Fibroblast of skin of scalp (primary cell): Measurements from ENCODE around the gene MORN5.
A peak's percentile ranks its signal among the peaks of the same experiment; 100 is the strongest.

Source experiments
- DNase-seq: peaks from one replicate; pipeline ENCODE4 v3.0.0-alpha.2; 2013

MORN5 gene

GRCh38 chr9:122218071-122218934, 58.6 kb downstream of the MORN5 start:
- DNase-seq: no peak

DNA sequence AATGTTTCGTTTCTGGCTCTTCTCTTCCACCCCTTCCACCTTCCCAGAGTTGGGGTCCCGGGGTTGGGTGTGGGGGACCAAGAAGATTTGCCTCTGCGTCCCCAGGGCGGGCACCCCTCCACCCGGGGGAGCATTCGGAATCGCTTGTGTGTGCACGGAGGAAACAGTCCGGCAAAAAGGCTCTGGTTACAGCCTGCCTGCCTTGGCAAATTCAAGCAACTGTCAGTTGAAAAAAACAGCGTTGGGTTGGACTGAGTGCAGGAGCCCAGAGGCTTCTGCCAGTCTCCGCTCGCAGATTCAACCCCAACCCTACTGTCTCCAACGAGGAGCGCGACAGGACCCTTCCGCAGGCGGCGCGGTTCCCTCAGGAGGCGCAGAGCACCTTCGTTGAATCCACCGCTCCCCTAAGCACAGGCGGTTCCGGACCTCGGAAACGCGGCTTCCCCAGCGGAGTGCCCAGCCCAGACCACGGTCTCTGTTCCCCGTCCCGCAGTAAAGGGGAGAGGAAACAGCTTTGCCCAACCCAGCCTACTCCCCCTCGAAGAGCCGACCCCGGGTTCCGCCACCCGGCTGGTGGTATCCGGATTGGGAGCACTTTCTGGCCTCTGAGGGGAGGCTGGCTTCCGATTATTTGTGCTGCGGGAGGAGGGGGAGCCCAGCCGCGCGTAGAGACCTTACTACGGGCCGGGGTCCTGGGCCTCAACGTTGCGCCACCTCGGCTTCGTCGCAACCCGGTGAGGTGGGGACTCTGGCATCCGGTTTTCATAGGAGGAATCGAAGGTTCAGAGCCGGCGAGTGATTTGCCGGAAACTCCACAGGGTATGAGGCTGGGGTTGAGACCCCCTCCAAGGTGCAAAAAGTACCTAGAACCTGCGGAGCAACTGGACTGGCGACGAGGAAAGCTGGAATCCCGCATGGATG, 59.5 kb downstream of the MORN5 start:
- no peak for DNase-seq

DNA sequence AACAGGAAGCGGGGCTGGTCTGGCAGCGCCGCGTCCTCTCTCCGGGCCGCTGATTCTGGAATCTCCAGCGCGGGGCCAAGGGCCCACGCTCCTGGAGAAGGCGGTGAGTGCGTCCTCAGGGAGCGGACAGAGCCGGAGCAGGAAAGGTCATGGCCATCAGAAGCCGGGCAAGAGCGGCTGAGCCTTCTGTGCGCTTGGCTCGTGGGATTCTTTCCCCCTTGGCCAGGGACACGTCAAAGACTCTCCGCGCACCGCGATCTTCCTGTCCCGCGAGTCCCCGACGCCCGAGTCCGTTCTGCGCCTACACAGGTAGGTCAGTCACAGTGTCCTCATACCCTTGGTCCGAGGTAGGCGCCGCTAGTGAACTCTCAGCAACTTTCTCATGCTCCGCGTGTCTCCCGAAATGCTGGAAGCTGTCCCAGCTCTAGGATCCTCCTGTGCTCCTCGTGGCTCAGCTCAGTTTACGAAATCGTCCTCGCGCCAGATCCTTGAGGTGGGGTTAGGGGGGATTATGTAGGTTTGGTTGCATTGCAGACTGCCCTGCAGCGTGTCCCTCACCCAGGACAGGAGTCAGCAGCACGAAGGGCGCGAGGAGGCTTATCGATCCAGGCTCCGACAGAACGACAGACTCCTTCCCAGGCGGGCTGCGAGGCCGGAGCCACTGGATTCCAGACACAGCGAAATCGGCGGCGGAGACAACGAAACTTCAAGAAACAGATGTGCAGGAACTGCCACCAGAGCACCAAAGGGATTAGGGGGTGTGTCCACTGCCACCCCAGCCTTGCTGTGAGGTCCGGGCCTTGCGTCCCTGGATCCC, 60.4 kb downstream of the MORN5 start:
- DNase-seq: no peak

- no peak for DNase-seq
Observed at GRCh38 chr9:122220673-122221182, 61.0 kb downstream of the MORN5 start.

DNA sequence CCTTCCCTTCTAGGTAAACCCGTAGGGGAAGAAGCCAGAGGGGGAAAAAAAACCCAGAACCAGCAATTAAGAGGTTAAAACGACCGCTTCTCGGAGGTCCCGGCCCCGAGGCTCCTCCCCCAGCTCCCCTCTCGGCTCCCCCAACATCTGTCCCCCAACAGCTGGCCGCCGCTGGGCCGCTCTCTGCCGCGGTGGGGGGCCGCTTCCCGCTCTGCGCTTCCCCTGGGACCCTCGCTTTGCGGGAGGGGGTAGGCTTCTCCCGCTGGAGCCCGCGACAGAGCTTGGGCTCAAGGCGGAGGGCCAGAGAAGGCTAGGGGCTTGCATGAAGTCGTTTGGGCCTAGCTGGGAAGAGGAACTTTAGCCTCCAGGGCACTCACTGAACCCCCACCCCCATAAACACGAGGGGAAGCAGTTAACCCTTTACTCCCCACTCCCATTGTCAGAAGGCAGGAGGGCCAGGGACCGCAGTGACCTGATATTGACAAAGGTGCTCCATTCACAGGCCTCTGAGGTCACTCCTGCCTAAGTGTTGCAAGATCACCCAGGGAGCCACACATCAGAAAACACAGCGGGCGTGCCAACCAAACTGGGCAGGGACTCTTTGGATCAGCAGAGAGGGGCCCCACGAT, 61.6 kb downstream of the MORN5 start:
- DNase-seq: no peak

- no peak for DNase-seq
Observed at GRCh38 chr9:122222791-122223190, 63.1 kb downstream of the MORN5 start.

- no peak for DNase-seq
Observed at GRCh38 chr9:122223435-122223834, 63.7 kb downstream of the MORN5 start.

DNA sequence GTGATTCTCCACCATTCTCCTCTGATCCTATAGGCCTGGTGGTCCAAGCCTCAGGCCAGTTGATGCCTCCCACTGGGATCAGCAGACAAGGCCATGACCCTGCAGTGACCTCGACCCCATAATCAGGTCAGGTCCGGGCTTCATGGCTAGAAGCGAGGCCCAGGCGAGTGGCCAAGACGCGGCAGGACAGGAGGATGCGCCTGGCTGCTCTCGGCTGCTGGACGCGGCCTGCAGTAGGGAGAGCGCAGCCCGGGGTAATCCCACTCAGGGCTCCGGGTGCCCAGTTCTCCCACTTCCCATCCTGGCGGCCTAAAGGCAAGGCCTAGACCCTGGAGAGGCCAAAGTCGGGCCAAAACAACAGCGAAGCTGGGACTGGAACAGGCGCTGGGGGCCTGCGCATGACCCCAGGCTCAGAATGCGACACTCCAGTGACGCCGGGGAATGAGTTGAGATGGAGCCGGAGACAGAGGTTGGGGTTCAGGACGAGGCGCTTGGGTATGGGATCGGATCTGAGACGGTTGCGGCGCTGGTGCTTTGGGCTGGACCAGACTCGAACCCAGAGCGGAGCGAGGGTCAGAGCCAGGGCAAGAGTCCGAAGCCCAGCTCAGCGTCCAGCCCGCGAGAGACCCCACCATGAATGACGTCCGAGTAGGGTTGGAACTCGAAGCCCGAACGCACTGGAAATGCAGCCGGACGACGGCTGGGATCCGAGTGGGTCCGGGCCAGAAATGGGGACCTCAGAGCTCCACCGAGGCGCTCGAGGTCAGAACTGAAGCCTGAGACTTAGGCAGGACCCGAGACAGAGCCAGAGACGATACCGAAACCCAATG, 65.8 kb downstream of the MORN5 start:
- DNase-seq: no peak

DNA sequence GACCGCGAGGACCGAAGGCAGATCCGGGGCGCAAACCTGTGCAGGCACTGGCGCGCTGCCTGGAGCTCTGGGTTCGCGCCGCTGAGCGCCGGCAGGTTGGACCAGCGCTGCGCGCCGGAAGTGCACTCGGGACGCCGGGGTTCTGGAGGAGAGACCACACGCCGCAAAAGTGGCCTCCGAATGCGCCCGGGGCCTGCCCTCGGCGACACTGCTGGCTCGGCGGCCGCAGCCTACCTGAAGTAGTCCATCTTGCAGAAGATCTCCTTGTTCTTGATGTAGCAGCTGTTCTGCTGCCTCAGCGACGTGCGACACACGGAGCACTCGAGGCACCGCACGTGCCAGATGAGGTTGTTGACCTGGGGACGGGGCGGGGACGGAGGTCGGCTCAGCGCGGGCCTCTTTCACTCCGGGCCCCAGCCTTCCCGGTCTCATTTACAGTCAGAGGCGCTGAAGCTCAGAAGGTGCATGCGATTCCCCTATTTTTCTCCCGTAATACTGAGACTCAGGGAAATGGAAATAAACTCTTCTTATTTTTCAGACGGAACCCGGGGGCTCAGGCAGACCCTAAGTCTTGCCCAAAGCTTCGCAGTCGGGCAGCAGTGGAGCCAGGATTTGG, 66.5 kb downstream of the MORN5 start:
- DNase-seq: no peak

GRCh38 chr9:122226758-122227574, 67.3 kb downstream of the MORN5 start:
- no peak for DNase-seq

- no peak for DNase-seq
Observed at GRCh38 chr9:122227575-122227900, 67.8 kb downstream of the MORN5 start.

DNA sequence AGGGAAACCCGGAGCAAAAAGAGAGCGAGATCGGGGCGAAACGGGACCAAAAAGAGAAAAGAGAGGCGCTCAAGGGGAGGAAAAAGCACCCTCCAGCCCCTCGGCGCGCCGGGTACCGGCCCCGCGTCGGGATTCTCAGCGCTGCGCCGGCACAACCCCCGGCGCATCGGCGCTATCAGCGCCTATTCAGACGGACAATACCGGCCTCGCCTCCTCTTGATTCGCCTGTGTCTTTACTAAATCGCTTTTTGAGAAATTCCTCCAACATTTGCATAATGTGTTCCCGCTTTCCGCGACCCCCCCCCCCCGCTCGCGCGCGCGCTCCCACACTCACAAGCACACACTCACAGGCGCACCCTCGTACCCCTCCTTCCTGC, 68.5 kb downstream of the MORN5 start:
- no peak for DNase-seq

- peak; percentile 60 for DNase-seq
Observed at GRCh38 chr9:122228568-122229484, 69.1 kb downstream of the MORN5 start, which contains the start of gene LHX6. LHX6 (minus strand) TSS chr9:122228957; CDS start chr9:122228740, 217 bp downstream.

DNA sequence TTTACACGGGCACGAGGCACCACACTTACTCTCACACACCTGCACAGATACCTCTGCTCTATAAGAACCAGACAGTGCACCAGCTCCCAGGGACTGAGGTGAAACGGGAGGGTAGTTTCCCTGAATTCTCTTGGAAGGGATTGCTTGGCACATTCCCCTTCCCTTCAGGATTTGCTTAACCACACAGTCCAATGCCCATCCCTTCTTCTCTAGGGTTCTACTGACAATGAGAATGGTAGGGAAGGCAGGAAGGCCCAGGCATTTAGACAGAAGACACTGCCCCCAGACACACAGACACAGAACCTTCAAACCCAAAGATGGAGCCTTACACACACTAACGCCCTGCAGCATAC, 69.8 kb downstream of the MORN5 start:
- DNase-seq: no peak

- no peak for DNase-seq
Observed at GRCh38 chr9:122232796-122233306, 73.1 kb downstream of the MORN5 start.

DNA sequence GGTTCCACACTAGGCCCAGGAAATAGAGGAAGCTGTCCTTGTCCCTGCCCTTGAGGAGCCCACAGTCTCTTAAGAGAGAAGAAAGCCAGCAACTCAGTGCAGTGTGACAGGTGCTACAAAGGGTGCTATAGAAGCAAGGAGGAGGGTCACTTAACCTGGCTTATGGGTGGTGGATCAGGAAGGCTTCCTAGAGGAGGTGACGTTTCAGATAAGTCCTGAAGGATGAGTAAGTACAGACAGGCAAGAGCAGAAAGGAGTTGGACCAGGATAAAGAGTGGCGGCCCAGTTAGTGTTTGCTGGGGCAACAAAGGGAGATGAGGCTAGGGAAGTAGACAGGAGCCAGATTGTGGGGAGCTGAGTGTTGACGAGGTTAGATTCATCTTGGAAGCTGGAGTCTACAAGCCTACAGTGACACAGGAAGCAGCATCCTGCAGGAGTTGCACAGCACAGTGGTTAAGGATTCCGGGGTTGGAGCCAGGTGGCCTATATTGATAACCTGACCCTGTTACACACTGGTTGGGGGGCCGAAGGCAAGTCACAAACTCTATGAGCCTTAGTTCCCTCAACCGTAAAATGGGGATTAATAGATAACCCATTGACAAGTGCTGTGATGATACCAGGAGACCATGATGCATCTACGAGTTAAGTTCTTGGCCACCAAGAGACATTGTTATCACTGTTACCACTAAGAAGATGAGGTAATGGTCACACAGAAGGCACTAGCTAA, 74.5 kb downstream of the MORN5 start:
- no peak for DNase-seq

GRCh38 chr9:122236681-122237080, 77.0 kb downstream of the MORN5 start:
- no peak for DNase-seq

DNA sequence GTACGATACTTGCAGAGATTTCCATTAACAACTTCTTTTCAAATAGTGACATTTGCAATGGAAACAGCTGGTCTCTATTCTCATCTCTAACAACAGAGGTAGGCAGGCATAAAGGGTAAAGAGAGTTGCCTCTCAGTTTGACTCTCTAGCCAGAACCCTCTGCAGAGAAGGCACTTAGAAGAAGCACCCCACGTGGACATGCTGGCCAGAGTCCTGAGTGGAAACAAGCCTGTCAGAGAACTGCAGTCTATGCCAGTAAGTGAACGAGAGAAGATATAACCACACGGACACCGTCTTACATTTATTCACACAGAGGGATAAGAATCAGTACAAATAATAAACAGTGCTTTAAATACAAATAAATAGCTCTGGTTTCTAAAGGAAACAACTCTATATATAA, 80.0 kb downstream of the MORN5 start:
- DNase-seq: no peak
